Hematopoietic multipotent progenitor cell treated with erythropoietin and hydrocortisone succinate and interleukin-3 and kit ligand, for 4 days (in vitro differentiated cells): Measurements from ENCODE around the gene EPB42.
A peak's percentile ranks its signal among the peaks of the same experiment; 100 is the strongest.
"Not testable (repeated sequence)": the region's sequence is repeated elsewhere in the genome, so short reads cannot be mapped to it uniquely, and the experiment has no call there.

Experiments used
- DNase-seq: peaks from one replicate; pipeline ENCODE4 v3.0.0-alpha.2; 2015

Gene EPB42

DNA sequence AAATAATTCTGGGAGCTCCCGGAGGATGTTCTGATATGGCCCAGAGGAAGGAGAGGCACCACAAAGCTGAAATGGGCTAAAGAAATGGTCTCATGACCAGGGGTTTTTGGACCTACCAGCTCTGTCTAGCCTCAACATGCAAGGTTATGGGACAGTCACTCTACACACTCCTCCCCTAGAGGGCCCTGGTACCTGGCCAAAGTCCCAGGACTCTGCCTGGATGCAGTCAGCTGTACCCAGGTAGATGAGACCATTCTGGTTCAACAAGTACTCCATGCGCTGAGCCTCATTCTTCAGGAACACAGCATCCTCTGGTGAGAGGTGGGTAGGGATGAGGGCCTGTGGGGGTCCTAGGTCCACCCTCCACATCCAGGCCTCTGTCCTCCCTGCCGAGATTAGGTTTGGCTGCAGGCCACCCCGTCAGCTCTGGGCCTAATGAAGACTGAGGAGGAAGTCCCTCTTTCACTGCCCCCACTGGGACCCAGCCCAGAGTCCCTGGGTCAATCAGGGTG lies 9.5 kb downstream of the EPB42 start:
- no peak for DNase-seq

DNA sequence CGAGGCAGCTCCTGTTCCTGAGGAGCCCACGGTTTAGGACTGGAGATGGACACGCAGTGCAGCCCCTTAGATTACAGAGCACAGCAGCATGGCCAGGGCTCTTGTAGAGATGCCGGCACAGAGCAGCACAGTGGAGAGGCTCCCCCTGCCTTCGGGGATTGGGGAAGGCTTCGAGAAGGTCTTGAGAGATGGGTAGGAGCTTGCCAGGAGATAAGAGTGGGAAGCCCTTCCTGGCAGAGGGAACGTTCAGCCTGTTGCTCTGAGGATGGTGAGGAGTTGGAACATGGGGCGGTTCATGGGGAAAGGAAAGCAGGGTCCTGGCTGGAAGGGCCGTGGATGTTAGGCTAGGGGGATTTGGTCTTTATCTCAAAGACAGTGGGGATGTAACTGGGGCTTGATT lies 10.0 kb downstream of the EPB42 start:
- no peak for DNase-seq

DNA sequence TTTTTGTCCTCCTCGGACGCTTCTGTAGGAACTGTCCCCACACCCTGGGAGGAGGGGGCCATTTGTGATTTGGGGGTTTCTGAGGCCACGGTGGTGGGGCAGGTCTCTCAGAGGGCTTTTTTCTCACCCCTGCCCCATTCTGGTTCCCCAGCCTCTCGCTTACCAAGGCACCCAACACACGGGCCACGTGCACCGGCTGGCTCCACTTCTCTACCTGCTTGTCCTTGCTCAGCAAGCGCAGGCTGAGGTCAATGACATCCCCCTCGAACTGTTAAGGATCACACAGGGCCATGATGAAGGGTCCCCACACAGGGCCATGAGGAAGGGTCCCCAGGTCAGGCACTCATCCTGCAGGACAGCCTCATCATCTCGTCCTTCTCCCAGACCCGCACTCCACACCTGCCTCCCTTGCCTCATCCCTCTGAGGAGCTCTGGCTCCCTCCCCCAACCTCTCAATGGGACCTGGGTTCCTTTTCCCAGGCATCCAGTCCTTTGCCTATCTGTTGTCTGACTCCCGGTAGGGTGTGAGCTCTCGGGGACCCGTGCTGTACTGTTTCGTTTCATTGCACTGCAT lies 10.6 kb downstream of the EPB42 start:
- no peak for DNase-seq

DNA sequence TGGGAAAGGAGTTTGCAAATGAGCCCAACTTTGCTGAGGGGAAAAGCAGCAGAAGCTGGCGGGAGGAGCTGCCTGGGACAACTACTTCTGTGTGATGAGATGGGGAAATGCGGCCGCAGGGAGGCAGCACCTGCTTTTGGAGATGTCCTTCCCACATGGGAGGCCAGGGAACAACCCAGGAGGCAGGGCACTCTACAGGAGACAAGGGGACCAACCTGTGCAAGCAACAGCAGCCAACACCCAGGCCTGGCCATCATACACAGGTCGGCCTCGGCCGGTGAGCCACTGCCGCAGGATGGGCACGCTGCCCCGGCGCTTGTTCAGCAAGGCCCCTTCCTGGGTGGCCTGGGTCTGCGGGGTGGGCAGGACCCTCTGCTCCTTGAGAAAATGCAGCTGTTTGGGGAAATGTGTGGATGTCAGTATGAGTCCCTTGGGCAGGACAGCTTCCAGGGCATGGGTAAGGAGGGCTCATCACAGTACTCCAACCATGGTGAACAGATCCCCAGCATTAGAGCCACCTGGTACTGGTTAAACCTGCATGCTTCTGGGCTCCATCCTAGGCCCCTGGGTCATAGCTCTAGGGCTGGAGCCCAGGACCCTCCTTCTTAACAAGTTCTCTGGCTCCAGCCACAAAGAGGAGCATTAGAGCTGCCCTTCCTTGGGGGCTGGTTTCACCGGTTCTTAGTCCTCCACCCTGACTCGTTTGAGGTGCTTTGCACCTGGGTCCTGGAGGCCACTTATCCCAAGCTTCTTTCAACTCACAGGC lies 11.6 kb downstream of the EPB42 start:
- peak; percentile 63 for DNase-seq

DNA sequence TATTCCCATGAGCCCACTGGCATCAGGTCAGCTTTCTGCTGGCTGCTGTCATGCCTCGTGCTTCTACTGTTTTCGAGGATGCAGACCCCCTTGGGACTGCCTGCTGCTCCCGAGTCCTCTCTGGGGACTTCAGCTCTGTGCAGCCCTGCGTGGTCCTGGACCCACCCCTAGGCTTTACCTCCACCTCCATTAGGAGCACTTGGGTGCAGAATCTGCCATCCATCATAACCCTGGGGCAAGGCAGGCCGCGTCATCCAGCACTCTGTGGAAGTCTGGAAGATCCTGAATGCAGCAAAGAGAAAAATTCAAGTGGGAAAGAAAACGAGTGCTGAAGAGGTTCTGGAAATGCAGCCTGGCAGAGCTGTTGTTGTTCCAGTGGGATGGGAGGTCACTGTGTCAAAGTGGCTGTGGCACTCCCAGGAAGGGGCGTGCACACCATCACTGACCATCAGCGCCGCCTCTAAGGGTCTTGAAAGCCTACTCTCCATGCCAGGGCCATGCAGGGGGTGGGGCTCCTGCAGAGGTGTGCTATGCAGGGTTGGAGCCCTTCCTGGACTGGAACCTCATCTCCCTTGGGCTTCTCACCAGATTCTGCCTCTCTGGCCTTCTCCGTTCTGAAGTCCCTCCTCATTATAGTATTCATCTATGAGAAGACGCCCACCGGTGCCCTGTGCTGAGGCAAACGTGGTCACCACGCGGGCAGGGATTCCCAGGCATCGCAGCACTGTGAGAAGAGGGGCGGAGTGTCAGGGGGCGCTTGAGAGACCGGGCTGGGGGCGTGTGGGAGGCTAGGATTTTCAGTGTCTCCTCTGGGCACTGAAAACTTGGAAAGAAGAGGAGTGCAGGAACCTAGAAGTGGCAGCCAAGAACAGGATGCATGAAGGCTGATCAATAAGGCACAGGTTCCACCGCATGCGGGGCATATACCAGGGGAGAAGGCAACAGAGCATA lies 12.5 kb downstream of the EPB42 start:
- no peak for DNase-seq

DNA sequence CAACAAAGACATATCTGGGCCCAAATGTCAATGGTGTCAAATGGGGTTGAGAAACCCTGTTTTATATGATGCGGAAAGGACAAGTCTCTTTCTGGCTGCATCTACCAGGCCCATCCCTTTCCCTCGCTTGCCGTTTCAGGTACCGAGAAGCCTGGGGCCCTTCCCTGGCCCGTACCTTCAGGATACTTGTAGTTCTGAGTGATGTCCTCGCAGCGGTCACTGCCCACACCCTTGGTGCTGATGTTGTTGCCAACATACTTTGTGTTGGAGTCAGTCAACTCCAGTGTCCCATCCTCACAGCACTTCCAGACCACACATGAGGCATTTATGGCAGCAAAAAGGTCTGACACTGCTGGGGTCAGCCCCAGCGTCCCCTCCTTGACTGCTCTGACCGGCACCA lies 13.8 kb downstream of the EPB42 start:
- no peak for DNase-seq

DNA sequence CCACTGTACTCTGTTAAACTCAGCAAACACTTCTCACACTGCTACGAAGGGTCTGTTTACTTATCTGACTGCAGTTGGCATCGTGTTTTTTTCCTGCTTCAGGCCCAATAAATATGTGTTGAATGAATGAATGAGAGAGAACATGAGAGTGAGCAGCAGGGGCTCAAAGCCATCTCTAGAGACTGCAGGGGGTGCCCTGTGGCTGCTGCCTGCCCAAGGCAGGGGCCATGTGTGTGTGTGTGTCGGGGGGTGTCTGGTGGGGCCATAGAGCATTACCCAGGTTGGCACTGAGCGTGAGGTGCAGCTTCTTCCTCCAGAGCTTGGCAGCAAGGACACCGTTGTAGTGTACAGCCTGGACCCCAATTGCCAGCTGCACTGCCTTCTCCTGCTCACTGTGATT lies 14.8 kb downstream of the EPB42 start:
- DNase-seq: no peak

DNA sequence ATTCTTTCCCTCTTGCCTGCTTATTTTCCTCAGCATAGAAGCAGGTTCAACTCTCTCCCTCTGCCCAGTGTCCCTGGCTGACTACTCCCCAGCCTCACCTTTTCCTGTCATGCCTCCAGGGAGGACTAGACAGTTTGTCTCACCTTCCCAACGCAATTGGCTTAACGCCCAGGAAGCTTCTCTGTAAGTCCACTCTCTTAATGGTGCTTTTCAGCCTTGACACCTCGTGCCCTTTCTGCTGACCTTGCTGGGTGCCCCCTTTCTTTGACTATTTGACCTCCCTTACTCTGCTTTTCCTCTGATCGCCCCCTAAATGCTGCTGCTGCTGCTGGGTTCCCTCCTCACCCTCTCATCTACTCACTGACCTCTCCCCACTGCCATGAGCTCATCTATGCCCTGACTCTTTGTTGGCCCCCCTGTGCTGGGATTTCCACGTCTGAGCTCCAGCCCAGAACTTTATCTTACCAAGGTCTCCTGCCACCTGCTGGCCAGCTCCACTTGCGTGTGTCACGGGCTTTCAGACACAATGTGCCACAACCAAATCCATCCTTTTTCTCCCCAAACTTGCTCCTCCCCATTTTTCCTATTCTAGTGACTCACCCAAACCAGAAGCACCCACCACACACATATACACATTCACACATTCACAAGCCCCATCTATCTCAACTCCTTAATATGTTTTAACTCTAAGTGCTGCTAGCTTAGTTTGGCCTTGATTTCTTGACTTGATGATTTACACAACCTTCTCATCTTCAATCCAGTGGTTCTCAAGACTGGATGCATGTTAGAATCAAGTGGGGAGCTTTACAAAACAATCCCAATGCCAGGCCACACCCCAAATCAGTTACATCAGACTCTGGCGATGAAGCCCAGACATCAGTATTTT lies 16.6 kb downstream of the EPB42 start:
- peak; percentile 82 for DNase-seq

DNA sequence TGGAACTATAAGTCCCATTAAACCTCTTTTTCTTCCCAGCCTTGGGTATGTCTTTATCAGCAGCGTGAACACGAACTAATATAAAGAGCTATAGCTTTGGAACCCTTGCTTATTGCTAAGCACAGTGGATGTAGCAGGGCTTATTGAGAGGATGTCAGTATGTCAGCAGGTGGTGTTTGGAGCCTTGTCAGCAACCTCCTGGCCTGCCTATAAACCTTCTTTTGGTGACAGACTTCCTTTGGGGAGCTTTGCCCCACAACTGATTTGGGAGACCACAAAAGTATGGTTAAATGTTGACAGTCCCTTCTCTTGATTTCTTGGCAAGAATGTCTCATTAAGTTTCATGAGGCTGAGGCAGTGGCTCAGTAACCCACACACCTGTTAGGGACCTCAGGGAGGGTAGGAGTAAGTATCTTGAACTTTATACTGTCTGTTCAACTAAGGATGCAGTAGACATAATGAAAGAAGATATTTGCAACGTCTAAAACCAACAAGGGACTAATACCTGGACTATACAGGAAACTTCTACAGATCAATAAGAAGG lies 20.8 kb downstream of the EPB42 start:
- DNase-seq: no peak

DNA sequence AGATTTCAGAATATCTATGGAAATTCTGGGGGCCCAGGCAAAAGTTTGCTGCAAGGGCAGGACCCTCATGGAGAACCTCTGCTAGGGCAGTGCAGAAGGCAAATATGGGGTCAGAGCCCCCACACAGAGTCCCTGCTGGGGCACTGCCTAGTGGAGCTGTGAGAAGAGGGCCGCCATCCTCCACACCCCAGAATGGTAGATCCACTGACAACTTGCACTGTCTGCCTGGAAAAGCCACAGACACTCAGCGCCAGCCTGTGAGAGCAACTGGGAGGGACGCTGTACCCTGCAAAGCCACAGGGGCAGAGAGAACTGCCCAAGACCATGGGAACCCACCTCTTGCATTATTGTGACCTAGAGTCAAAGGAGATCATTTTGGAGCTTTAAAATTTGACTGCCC lies 21.8 kb downstream of the EPB42 start:
- no peak for DNase-seq

DNA sequence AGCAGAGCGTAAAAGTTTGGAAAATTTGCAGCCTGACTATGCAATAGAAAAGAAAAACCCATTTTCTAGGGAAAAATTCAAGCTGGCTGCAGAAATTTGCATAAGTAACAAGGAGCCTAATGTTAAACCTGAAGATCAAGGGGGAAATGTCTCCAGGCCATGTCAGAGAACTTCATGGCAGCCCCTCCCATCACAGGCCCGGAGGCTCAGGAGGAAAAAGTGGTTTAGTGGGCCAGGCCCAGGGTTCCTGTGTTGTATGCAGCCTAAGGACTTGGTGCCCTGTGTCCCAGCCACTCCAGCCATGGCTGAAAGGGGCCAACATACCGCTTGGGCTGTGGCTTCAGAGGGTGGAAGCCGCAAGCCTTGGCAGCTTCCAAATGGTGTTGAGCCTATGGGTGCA lies 22.3 kb downstream of the EPB42 start:
- not testable (repeated sequence) for DNase-seq

DNA sequence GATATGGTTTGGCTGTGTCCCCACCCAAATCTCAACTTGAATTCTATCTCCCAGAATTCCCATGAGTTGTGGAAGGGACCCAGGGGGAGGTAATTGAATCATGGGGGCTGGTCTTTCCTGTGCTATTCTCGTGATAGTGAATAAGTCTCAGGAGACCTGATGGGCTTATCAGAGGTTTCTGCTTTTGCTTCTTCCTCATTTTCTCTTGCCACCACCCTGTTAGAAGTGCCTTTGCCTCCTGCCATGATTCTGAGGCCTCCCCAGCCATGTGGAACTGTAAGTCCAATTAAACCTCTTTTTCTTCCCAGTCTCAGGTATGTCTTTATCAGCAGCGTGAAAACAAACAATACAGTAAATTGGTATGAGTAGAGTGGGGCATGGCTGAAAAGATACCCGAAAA lies 23.0 kb downstream of the EPB42 start:
- DNase-seq: peak; percentile 32

DNA sequence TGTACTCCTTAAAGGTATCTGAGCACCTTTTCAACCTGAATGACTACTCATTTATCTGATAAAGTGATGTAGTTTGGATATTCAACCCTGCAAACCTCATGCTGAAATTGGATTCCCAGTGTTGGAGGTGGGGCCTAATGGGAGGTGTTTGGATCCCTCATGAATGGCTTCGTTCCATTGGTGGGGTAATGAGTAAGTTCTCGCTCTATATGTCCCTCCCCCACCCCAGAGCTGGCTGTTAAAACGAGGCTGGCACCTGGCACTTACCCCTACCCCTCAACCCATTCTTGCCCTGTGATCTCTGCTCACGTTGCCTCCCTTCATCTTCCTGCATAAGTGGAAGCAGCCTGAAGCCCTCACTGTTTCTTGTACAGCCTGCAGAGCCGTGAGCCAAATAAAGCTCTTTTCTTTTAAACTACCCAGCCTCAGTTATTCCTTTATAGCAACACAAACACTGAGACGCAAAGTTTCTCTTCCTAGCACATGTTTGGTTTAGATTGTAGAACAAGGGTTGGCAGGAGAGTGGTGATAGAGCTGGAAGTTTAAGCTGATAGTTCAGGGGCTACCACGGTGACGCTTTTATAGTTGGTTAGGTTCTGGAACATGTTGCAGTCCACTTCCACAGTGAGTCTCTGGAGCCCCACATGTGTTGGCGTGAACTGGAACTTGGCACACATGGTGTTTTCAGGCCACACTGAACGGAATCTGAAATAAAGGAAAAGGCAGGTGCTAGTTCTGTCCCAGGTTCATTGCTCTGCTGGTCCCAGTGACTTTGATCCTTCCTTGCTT lies 23.9 kb downstream of the EPB42 start:
- DNase-seq: no peak

DNA sequence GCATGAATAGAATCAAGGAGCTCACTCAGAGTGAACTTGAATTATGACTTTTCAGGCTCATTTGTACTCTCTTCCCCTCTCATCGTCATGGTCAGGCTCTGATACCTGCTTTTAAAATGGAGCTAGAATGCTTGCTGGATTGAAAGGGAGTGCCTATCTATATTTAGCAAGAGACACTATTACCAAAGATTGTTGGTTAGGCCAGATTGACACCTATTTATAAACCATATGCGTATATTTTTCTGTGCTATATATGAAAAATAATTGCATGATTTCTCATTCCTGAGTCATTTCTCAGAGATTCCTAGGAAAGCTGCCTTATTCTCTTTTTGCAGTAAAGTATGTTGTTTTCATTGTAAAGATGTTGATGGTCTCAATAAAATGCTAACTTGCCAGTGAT lies 26.0 kb downstream of the EPB42 start:
- no peak for DNase-seq

DNA sequence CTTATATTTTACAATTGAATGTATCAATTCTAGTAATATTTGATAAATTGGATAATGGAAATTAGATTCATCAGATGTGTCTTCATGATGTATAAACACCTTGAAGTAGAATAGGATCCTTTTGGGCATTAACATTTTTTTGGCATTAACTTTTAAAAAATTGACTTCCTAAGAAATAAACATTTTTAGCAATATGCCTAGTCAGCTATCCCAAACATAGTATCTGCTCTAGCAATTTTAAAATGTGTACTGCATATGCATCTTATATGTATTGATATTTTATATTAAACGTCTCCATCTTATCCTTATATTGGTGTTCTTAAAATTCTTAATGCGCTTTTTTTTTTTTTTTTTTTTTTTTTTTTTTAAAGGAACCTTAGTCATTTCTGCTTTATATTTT lies 27.1 kb downstream of the EPB42 start:
- DNase-seq: no peak

DNA sequence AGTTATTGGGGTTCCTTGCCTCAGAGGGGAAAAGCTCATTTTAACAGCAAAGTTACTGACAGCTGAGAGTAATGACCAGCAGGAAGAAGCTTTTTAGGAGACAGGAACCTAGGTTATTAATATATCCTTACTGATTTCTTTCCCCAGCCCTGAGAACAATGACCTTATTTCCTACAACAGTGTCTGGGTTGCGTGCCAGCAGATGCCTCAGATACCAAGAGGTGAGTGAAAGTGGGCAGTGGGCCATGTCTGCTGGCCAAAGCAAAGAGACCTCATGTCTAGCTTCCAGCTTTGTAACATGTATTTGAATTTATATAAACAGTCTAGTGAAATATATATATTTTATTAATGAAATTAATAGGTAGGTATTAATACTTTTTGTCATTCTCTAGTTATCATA lies 30.6 kb downstream of the EPB42 start:
- no peak for DNase-seq

DNA sequence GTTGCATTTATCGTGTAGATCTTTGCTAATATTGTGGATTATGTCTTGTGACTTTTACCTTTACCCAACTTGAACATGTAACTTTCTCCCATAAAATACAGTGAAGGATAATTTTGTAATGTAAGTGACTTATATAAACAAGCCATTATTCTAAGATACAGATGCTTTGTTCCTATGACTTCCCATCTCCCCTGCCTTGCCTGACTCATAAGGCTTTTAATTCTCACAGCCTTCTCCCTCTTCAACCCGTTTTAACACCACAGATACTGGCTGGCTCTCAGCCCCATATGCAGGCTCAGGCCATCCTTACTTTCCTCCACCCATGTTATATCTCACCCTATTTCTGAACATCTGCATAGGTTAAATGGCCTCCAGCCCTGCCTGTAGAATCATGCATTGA lies 31.5 kb downstream of the EPB42 start:
- no peak for DNase-seq

DNA sequence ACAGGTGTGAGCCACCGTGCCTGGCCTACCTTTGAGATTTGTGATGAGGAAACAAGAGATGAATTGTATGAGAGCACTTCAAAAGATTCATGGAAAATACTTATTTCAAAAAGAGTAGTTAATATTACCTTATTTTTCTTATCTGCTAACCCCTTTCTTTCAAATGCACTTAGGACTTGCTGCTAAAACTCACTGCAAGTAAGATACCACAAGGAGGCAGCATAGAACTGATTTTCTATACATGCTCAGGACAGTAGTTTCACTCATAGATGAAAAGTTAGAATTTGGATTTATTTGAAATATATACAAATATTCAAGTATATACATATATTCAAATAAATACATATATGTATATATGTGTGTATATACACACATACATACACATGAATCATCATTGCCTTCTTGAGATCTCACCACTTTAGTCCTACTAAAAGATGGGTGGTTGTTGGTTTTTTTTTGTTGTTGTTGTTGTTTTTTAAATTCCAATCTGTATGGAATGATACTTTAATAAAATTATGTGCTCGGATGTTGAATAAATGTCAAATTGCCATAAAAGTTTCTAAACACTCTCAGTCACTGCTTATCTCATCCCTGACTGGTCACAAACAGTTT lies 33.2 kb downstream of the EPB42 start:
- peak; percentile 90 for DNase-seq

DNA sequence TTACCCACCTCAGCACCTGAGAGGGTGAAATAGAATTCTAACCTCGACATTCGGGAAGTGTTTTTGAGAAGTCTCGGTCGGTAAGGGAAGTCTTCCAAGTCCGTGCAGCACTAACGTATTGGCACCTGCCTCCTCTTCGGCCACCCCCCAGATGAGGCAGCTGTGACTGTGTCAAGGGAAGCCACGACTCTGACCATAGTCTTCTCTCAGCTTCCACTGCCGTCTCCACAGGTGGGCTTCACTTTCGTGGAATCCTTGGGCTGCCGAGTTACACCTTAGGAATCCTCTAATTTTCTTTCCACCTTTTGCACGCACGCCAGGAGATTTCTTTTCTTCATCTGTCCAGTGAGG lies 34.8 kb downstream of the EPB42 start:
- DNase-seq: no peak

DNA sequence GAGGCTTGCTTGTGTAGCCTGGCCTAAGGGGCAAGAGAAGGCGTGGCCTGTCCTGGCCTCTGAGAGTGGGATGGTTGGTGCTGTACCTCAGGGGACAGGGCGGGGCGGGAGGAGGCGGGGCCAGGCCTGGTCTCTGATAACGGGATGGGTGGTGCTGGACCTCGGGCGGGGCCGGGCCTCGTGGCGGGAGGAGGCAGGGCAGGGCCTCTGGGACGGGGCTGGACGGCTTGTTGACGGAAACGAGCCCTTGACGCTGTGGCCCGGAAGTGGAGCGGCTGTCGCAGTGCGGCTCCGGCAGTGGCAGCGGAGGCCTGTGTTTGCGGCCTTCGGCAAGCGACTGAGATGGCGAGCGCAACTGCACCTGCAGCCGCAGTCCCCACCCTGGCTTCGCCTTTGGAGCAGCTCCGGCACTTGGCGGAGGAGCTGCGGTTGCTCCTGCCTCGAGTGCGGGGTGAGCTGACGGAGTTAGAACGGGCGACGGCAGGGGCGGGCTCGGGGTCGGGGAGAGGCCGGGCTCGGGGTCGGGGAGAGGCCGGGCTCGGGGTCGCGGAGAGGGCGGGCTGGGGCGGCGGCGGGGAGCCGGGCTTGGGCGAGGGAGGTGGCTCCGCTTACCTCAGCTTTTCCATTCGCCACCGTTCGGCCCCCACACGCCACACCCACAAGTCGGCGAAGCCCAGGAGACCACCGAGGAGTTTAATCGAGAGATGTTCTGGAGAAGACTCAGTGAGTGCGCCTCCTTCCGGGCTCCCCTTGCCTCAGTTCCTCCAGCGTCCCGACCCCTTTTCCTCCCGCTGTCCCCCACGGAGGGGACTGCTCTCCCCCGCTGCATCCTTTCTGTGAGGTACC lies 35.4 kb downstream of the EPB42 start, which contains the start of gene CCNDBP1:
CCNDBP1 (plus strand) TSS at position 247 of the 846 bp plus-strand sequence; CDS start at position 343, 96 bp downstream.
- DNase-seq: peak; percentile 99
